GM18498 (cell line): ENCODE measurements around the gene VPS45.
"Not testable (repeated sequence)": the region's sequence is repeated elsewhere in the genome, so short reads cannot be mapped to it uniquely, and the experiment has no call there.

Experiments
- ATAC-seq: cut with Tn5 transposase; IDR thresholded peaks from one replicate; pipeline ENCODE4 v1.9.1; 2021; ENCODE audit warnings: mild to moderate bottlenecking, moderate library complexity; ENCODE audit not compliant: unreplicated experiment

Gene VPS45, protein sequence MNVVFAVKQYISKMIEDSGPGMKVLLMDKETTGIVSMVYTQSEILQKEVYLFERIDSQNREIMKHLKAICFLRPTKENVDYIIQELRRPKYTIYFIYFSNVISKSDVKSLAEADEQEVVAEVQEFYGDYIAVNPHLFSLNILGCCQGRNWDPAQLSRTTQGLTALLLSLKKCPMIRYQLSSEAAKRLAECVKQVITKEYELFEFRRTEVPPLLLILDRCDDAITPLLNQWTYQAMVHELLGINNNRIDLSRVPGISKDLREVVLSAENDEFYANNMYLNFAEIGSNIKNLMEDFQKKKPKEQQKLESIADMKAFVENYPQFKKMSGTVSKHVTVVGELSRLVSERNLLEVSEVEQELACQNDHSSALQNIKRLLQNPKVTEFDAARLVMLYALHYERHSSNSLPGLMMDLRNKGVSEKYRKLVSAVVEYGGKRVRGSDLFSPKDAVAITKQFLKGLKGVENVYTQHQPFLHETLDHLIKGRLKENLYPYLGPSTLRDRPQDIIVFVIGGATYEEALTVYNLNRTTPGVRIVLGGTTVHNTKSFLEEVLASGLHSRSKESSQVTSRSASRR

DNA sequence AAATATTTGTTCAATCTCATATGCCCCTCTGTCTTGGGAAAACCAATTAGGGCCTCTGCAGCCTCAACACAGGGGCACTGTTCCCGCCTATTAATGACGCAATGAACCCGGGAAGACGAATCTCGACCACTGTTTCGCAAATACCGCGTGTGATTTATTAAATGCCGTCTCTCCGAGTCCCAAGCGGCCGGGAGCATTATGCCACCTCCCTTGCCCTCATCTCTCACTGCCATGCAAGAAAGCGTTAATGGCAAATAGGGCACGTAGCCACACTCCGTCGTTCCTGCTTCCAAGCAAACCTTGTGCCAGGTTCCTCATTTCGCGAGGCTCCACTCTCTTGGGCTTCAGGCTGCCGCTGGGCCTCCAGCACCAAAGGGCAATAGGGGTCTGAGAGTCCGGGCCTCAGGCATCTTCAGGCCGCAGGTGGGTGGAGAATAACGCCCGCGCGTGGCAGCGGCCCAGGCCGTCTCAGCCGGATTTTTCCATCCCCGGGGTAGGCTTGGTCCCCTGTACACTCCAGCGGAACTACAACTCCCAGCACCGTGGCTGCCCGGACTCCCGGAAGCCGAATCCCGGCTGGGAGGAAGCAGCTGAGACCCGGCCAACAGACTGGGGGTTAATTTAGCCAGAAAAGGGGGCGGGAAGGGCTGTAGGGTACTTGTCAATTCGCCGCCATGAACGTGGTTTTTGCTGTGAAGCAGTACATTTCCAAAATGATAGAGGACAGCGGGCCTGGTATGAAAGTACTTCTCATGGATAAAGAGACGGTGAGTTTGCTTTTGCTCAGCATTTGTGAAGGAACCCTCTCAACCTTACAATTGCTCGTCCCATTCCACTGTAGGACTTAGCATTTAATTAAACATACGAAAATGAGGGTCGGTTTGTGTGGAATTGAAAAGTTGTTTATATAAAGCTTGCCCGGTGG lies at the start of gene VPS45:
Gene VPS45 (plus strand): TSS at position 593 of the 925 bp plus-strand sequence. CDS start 82 bp downstream, at position 675.
- peak; percentile 89 for ATAC-seq

DNA sequence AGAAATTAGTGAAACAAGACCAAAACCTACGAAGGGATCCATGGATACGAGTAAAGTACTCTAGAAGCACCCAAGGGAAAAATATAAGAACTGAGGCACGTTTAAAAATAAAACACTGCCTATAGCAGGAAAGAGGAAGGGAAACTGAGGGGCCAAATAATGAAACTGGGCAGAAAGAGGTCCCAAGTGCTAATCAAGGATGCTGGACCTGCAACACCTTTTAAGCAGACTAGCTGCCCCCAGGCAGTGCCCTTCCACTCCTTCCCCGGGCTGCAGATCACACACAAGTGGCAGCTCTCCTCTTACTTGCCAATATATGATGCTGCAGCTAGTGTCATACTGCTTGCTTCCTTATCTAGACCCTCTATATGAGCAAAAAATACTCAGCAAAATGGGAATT lies 49.4 kb upstream of the VPS45 start:
- ATAC-seq = no peak

DNA sequence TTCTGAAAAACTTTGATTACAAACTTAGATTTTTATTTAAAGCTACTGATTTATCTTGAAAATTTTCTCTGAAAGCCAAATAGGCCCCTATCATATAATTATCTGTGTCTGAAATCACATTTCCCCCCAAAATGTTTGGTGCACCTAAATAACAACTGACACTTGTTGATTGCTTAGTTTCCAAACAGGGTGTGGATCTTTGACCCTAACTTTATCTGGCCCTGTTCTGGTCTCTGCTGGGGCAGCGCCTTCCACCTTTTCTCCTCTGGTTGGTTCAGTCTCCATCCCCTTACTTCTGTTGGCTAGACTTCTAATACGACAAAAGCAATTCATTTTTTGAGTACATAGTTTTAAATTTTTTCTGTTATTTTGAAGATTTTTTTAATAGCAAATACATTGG lies 46.9 kb upstream of the VPS45 start:
- ATAC-seq = no peak

DNA sequence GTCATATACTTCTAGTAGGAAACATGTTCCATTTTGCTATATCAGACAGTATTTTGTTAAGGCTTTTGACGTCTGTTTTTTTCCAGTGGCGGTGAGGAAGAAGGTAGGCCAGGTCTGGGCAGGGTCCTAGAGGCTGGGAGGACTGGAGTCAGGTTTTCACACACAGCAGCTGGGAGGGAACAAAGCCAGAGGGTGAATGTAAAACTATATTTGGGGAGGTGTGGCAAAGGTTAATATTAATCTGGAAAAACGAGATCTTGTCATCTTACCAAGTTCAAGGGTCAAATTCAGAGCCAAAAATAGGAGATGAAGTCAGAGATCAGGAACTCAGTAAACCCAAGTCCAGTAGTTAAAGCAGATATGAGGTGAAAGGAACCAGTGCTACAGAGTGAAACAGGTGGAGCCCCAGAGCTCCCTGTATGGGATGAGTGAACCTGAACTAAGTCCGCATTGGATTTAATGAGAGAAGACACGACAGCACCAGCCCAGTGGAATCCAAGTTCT lies 46.3 kb upstream of the VPS45 start:
- no peak for ATAC-seq

DNA sequence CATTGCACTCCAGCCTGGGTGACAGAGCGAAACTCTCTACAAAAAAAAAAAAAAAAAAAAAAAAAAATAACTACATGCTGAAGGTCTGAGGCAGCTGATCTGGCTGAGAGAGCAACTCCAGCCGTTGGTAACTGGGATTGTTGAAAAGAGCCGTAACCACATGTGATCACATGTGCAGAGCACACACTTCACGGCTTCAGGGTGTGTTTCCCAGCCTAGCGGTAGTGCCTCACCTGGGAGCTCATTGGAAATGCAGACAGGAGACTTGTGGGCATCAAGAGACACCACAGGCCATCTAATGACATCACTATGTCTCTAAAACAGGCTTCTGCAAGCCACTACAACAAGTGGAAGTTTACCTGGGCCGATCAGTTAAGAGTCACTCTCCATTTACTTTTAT lies 45.2 kb upstream of the VPS45 start:
- ATAC-seq = no peak

DNA sequence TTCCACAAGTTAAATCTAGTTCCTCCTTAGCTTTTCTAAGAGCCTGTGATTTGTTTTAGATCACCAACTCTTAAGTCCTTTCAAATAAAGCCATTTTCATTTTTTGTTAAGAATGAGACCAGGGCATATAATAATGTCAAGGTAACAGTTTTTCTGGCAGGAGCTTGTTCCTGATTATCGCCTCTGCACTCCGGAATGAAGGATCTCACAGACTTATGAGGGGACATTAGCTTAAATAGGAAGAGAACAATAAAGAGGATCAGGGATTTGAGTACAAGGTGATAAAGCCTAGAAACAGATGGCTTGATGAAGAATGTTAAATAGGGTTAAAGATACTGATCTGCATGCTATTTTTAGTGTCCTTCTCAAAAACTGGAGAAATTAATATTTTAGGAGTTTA lies 43.4 kb upstream of the VPS45 start:
- ATAC-seq = no peak

DNA sequence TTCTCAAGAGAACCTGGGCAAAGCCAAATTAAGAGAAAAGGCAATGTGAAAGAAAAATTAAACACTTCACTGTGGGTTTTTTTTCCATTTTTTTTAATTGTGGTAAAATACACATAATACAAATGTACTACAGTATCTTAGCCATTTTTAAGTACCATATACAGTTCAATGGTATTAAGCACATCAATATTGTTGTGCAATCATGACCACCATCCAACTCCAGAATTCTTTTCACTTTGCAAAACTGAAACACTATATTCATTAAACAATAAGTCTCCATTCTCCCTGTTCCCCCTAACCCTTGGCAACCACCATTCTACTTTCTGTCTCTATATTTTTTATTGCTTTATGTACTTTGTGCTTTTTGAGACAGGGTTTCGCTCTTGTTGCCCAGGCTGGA lies 39.3 kb upstream of the VPS45 start:
- no peak for ATAC-seq

DNA sequence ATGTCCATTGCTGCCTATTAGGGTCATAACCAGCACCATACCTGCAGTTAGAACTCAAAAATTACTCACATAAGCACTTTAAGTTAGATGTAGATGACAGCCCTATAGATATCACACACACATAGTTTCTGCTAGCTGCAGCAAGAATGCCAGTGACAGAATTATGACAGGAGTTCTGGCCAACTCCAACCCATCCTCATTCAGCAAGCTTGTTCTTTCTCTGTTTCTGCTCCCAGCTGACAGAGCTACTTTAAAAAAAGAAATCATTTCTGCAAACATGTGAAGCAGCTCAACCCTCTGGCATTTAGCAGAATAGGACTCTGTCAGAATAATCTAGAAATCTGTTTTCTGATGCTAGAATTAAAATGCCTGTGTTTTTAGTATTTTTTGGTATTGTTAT lies 33.2 kb upstream of the VPS45 start:
- no peak for ATAC-seq

DNA sequence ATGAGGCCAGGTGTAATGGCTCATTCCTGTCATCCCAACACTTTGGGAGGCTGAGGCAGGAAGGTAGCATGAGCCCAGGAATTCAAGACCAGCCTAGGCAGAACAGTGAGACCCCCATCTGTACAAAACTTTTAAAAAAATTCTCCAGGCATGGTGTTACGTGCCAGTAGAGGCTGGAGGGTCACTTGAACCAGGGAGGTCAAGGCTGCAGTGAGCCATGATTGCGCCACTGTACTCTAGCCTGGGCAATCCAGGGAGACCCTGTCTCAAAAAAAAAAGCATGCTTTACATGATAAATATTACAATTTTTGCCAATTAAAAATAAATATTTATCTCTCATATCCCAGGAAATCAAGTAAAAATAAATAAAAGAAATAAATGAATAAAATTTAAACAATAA lies 17.6 kb upstream of the VPS45 start:
- no peak for ATAC-seq

DNA sequence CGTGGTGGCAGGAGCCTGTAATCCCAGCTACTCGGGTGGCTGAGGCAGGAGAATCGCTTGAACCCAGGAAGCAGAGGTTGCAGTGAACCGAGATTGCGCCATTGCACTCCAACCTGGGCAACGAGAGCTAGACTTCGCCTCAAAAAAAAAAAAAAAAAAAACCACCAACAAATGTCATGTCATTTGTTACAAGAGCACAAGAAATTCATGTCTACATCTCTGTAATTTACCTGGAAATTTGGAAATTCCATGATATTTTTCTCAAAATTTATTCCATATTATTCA lies 16.5 kb upstream of the VPS45 start:
- no peak for ATAC-seq

DNA sequence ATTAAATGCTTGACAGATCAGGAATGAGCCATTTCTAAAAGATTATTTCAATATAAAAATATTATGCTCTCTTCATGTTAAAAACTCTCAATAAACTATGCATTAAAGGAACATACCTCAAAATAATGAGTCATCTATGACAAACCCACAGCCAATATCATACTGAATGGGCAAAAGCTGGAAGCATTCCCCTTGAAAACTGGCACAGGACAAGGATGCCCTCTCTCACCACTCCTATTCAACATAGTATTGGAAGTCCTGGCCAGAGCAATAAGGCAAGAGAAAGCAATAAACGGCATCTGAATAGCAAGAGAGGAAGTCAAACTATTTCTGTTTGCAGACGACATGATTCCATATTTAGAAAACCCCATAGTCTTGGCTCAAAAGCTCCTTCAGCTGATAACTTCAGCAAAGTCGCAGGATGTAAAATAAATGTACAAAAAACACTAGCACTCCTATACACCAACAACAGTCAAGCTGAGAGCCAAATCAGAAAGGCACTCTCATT lies 15.6 kb upstream of the VPS45 start:
- ATAC-seq = not testable (repeated sequence)

DNA sequence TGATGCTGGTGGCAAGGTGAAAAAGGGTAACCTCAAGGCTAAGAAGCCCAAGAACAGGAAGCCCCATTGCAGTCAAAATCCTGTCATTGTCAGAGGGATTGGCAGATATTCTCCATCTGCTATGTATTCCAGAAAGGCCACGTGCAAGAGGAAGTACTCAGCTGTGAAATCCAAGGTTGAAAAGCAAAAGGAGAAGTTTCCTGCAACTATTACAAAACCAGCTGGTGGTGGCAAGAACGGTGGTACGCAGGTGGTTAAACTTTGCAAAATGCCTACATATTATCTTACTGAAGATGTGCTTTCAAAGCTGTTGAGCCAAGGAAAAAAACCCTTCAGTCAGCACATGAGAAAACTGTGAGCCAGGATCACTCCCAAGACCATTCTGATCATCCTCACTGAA lies 13.7 kb upstream of the VPS45 start:
- no peak for ATAC-seq

DNA sequence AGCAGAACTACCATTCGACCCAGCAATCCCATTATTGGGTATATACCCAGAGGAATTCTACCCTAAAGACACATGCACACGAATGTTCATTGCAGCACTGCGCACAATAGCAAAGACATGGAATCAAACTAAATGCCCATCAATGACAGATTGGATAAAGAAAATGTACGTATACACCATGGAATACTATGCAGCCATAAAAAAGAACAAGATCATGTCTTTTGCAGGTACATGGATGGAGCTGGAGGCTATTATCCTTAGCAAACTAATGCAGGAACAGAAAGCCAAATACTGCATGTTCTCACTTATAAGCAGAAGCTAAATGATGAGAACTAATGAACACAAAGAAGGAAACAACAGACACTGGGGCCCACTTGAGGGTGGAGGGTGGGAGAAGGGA lies 12.1 kb upstream of the VPS45 start:
- ATAC-seq = not testable (repeated sequence)

DNA sequence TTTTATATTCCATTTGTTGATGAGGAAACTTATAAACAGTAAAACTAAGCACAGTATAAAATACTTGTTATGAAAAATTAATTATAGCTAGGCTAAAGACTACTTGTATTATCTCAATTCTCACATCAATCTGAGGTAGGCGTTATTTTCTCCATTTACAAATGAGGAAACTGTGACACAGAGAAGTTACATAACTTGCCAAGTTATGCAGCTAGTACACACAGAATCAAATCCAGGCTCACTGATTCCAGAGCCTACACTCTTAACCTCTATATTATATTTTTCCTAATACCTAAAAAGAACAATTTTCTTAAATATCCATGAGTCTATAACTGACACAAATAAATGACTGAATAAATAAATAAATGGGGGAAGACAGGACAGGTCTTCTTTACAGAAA lies 11.2 kb upstream of the VPS45 start:
- ATAC-seq = no peak

DNA sequence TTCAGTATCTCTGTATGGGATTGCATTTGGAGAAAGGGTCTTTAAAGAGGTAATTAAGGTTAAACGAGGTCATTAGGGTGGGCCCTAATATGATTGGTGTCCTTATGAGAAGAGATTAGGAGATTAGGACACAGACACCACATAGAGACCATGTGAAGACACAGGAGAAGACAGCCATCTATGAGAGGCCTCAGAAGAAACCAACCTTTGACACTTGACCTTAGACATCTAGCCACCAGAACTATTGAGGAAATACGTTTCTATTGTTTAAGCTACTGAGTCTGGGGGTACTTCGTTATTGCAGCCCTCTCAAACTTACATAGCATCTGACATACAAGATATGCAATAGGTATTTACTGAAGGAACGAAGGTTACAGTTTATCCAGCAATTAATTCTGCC lies 7.3 kb upstream of the VPS45 start:
- no peak for ATAC-seq

DNA sequence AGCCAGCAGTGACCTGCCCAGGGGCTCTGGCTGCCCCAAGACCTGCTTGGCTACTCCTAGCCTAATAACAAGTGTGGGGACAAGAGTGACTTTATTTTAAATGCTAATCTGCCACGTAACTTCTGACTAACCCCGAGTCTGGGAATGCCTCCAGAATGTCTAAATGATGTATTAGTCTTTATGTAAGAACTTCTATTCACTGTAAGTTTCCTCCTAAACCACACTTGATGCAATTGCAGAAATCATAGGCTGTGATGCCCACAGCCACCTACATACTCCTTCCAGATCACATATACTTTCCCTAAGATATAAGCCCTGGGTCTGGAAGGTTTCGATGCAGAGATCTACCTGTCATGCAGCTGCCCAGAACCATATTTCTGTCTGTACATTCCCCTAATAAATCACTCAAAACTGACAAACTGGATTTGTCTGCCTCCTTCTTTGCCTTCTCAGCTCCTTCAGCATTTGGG lies 5.9 kb upstream of the VPS45 start:
- no peak for ATAC-seq

DNA sequence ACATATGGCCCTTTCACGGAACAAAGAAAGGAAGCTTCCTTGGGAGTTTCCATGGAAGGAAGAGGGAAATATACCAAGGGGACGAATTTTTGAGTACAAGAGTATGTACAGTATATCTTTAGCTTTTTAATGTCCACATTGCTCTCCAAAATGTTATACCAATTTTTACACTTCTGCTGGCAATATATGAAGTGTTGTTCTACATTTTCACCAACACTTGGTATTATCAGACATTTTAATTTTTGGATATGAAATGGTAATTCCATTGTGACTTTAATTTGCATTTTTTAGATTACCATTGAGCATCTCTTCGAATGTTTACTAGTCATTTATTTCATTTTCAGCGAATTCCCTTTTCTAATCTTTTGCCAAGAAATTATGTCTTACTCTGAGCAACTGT lies 5.5 kb upstream of the VPS45 start:
- no peak for ATAC-seq

DNA sequence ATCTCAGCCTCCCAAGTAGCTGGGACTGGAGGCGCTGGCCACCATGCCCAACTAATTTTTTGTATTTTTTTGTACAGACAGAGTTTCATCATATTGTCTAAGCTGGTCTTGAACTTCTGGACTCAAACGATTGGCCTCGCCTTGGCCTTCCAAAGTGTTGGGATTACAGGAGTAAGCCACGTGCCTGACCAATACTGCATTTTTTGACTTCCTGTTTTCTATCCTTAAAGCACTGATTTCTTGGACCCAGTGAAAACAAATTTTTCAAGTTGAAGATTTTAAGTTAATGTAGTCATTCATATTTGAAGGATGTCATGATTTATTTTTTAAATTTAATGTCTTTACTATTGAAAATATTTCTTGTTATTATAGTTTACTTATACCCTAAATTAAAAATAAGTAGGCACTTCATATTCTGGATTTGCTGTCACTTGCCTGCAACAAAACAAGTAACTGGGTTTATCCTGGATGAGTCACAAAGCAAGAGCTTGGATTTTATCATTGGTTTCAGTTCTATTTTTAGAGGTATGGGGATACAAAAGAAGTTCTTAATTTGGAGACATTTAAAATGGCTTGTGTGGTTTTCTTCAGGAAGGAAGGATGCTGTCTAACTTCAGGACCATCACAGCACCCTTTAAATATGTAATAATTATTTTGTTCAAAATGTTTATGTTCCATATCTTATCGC lies 2.2 kb upstream of the VPS45 start:
- no peak for ATAC-seq

DNA sequence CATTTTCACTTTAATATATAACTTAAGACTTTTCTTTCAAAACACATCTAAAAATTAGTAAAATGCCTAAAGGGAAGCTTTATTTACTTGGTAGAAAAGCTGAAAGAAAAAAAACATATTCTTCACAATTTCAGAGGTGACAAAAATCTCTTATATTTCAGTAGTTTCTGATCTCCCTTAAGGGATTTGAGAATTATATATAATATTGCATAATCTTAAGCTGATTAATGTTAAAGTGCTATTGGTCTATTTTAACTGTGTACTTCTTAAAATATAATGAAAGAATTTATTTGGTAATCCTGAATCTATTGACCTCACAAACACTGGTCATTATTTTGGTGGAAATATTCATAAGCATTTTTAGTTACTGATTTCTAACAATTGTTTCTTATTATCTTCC lies 1.2 kb upstream of the VPS45 start:
- ATAC-seq = no peak

DNA sequence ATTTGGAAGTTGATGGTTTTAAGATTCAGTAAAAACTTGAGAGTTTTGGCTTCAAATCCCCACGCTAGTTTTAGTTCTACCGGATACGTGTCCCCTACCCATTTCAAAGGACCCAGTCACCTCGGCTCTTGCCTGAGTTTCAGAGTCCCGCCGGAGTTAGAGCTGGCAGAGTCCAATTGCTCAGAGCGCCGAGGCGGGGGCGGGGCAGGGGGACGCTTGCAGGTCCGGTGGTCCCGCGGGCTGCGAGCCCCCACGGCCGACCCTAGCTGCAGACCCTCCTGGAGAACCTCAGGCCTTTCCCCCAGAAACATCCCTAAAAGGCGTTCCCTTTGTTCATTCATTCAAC lies 765 bp upstream of the VPS45 start:
- peak; percentile 32 for ATAC-seq

DNA sequence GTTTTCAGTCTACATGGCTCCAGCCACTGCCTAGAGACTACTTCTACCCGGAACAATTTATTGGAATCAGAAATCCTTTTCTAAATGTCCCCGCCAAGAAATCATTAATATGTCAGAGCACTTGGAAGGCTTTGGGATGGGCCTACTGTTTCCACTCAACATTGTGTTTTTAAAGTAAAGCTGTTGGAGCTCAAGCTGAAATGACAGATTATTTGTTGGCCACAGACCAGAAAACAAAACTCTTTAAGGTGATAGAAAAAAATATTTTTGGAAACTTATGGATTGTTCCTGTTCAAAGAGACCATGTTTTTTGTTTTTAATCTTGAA lies 496 bp downstream of the VPS45 start:
- ATAC-seq = no peak
